ENCODE data around the gene PRKCB.

Gene PRKCB

GRCh38 chr16:24138575-24138974, 302.8 kb downstream of the PRKCB start:
- no peak for DNase-seq (ENCODE audit: low read depth)
- H3K4me3 ChIP-seq (ENCODE audit: control insufficient read depth, low read depth, low read length): no peak overlapping the region

GRCh38 chr16:24139282-24139681, 303.5 kb downstream of the PRKCB start:
- DNase-seq (ENCODE audit: low read depth): no peak
- no peak overlapping the region for H3K4me3 ChIP-seq (ENCODE audit: control insufficient read depth, low read depth, low read length)
- TF ChIP-seq CTCF (IDR thresholded peaks at IDR 0.05; ENCODE audit: control insufficient read depth, insufficient read depth, low read depth, low read length, missing control alignments): no peak

More at GRCh38 chr16:24138575-24138974, 302.8 kb downstream of the PRKCB start:
- no peak for TF ChIP-seq CTCF (IDR thresholded peaks at IDR 0.05; ENCODE audit: control insufficient read depth, insufficient read depth, low read depth, low read length, missing control alignments)

- DNase-seq (ENCODE audit: low read depth): no peak
- no peak for TF ChIP-seq CTCF (IDR thresholded peaks at IDR 0.05; ENCODE audit: control insufficient read depth, insufficient read depth, low read depth, low read length, missing control alignments)
- H3K4me3 ChIP-seq (ENCODE audit: control insufficient read depth, low read depth, low read length): no peak overlapping the region
These were observed 304.9 kb downstream of the PRKCB start for GRCh38 chr16:24140730-24141129.

- no peak for DNase-seq (ENCODE audit: low read depth)
- no peak for TF ChIP-seq CTCF (IDR thresholded peaks at IDR 0.05; ENCODE audit: control insufficient read depth, insufficient read depth, low read depth, low read length, missing control alignments)
- H3K4me3 ChIP-seq (ENCODE audit: control insufficient read depth, low read depth, low read length): no peak overlapping the region
These were observed 305.7 kb downstream of the PRKCB start for GRCh38 chr16:24141466-24141865.

GRCh38 chr16:24141917-24142316, 306.1 kb downstream of the PRKCB start:
- no peak for DNase-seq (ENCODE audit: low read depth)

GRCh38 chr16:24145927-24146326, 310.1 kb downstream of the PRKCB start:
- DNase-seq (ENCODE audit: low read depth): no peak
- H3K4me3 ChIP-seq (ENCODE audit: control insufficient read depth, low read depth, low read length): no peak overlapping the region
- no peak for TF ChIP-seq CTCF (IDR thresholded peaks at IDR 0.05; ENCODE audit: control insufficient read depth, insufficient read depth, low read depth, low read length, missing control alignments)

More at GRCh38 chr16:24141917-24142316, 306.1 kb downstream of the PRKCB start:
- no peak for TF ChIP-seq CTCF (IDR thresholded peaks at IDR 0.05; ENCODE audit: control insufficient read depth, insufficient read depth, low read depth, low read length, missing control alignments)
- H3K4me3 ChIP-seq (ENCODE audit: control insufficient read depth, low read depth, low read length): no peak overlapping the region

- no peak for TF ChIP-seq CTCF (IDR thresholded peaks at IDR 0.05; ENCODE audit: control insufficient read depth, insufficient read depth, low read depth, low read length, missing control alignments)
- no peak overlapping the region for H3K4me3 ChIP-seq (ENCODE audit: control insufficient read depth, low read depth, low read length)
- no peak for DNase-seq (ENCODE audit: low read depth)
These were observed 310.7 kb downstream of the PRKCB start for GRCh38 chr16:24146518-24146917.
